ENCODE data around the gene MOXD1. TPM values are rescaled to one million over a fixed set of nuclear protein-coding genes. Genes with fewer than 3 reads are reported as not detected.
A peak's percentile ranks its signal among the peaks of the same experiment; 100 is the strongest.
"Not testable (repeated sequence)": the region's sequence is repeated elsewhere in the genome, so short reads cannot be mapped to it uniquely, and the experiment has no call there.

MOXD1 gene
- total and polyA plus RNA-seq, 8 donors: 40.3 to 106 (median 57.1) TPM

- ATAC-seq (no peak), DNase-seq (no peak)
- no peak for TF ChIP-seq CTCF (IDR thresholded peaks at IDR 0.05)
- H3K4me1 ChIP-seq: no peaks in the 10 kb centered on the region
- H3K9me3 ChIP-seq: peaks cover 0 to 29% of the 10 kb centered on the region in 2 donors
- no peaks in the 10 kb centered on the region for H3K36me3 ChIP-seq
- intact Hi-C loops (cut with DNase I): no loop called here
- H3K4me3 ChIP-seq: no peak overlapping the region
- H3K27ac ChIP-seq: no peak overlapping the region
- H3K27me3 ChIP-seq: no peaks in the 10 kb centered on the region
These were observed 84.3 kb downstream of the MOXD1 start for GRCh38 chr6:132316970-132317369.

- intact Hi-C loops (cut with DNase I): no loop called here
- Histone ChIP-seq H3K27ac (no peak overlapping the region), H3K27me3 (no peaks in the 10 kb centered on the region), H3K4me3 (no peak overlapping the region), H3K4me1 (no peaks in the 10 kb centered on the region), H3K9me3 (peaks cover 0 to 29% of the 10 kb centered on the region in 2 donors), H3K36me3 (no peaks in the 10 kb centered on the region)
- no peak for TF ChIP-seq CTCF (IDR thresholded peaks at IDR 0.05)
- DNase-seq (no peak), ATAC-seq (no peak)
These were observed 86.8 kb downstream of the MOXD1 start for GRCh38 chr6:132314432-132314831.

GRCh38 chr6:132310921-132311320, 90.4 kb downstream of the MOXD1 start:
- ATAC-seq (no peak), DNase-seq (no peak)
- Histone ChIP-seq H3K27me3 (no peaks in the 10 kb centered on the region), H3K4me1 (no peaks in the 10 kb centered on the region), H3K27ac (no peak overlapping the region), H3K4me3 (no peak overlapping the region), H3K9me3 (peaks cover 0 to 13% of the 10 kb centered on the region in 2 donors), H3K36me3 (no peaks in the 10 kb centered on the region)
- intact Hi-C loops (cut with DNase I): no loop called here
- TF ChIP-seq CTCF (IDR thresholded peaks at IDR 0.05): no peak

GRCh38 chr6:132310151-132310550, 91.1 kb downstream of the MOXD1 start:
- intact Hi-C loops (cut with DNase I); H3K9me3 ChIP-seq; H3K27me3 ChIP-seq; ATAC-seq; H3K4me3 ChIP-seq; H3K27ac ChIP-seq; DNase-seq; H3K36me3 ChIP-seq; H3K4me1 ChIP-seq: not testable (repeated sequence)

- Histone ChIP-seq H3K27me3 (no peaks in the 10 kb centered on the region), H3K4me1 (no peaks in the 10 kb centered on the region), H3K36me3 (no peaks in the 10 kb centered on the region), H3K4me3 (no peak overlapping the region), H3K27ac (peak overlapping the region in 1 of 2 donors; percentile 42), H3K9me3 (peaks cover 0 to 6% of the 10 kb centered on the region in 2 donors)
- TF ChIP-seq CTCF (IDR thresholded peaks at IDR 0.05): no peak
- DNase-seq (peak in 1 of 4 donors; percentile 23), ATAC-seq (peak; percentile 25)
- intact Hi-C loops (cut with DNase I): no loop called here
These were observed 96.4 kb downstream of the MOXD1 start for GRCh38 chr6:132304891-132305305.

- DNase-seq (peak in 1 of 4 donors; percentile 57), ATAC-seq (peak; percentile 83)
- no peaks in the 10 kb centered on the region for H3K36me3 ChIP-seq
- no peaks in the 10 kb centered on the region for H3K4me1 ChIP-seq
- TF ChIP-seq CTCF (IDR thresholded peaks at IDR 0.05): no peak
- no peaks in the 10 kb centered on the region for H3K27me3 ChIP-seq
- H3K4me3 ChIP-seq: no peak overlapping the region
- no peak overlapping the region for H3K27ac ChIP-seq
- no peaks in the 10 kb centered on the region for H3K9me3 ChIP-seq
- intact Hi-C loops (cut with DNase I): no loop called here
These were observed 100.8 kb downstream of the MOXD1 start for GRCh38 chr6:132300323-132300949.
